ENCODE measurements around the gene ADGRF3. TPM values are rescaled to one million over a fixed set of nuclear protein-coding genes. Genes with fewer than 3 reads are reported as not detected.

The ADGRF3 gene
- total and polyA plus RNA-seq, 2 of the 13 experiments (the other 11 are each of a cell fraction or from before 2014, with no cell fraction given), result 0.40 to 1.5 TPM

- TF ChIP-seq AKNA (CRISPR knock-in tag; IDR thresholded peaks at IDR 0.05; ENCODE audit: borderline replicate concordance), result peak; percentile 74; the same call in 1 of the 2 replicates
- TF ChIP-seq PLRG1 (conservative IDR thresholded peaks at IDR 0.05), result no peak
- TF ChIP-seq TBL1XR1 (IDR thresholded peaks at IDR 0.05; ENCODE audit: borderline replicate concordance, low read length, partially characterized antibody), result peak; percentile 82
- TF ChIP-seq NR1H2 (CRISPR knock-in tag; IDR thresholded peaks at IDR 0.05; ENCODE audit: borderline replicate concordance, low read depth), result peak; percentile 84; the same call in 1 of the 2 replicates
- TF ChIP-seq NR2F1 (CRISPR knock-in tag; IDR thresholded peaks at IDR 0.05), result peak; percentile 89
- no peak; the same call in 1 of the 2 replicates for TF ChIP-seq ZNF136 (CRISPR knock-in tag; IDR thresholded peaks at IDR 0.05; ENCODE audit: low read depth)
- peak; percentile 52 for TF ChIP-seq MAX (IDR thresholded peaks at IDR 0.05)
- peak; percentile 87; the same call in 1 of the 2 replicates for TF ChIP-seq ZNF33B (CRISPR knock-in tag; IDR thresholded peaks at IDR 0.05)
- no peak for TF ChIP-seq MAFG (CRISPR knock-in tag; IDR thresholded peaks at IDR 0.05)
- TF ChIP-seq MTA3 (CRISPR knock-in tag; IDR thresholded peaks at IDR 0.05), result no peak
- no peak for TF ChIP-seq KDM6A (CRISPR knock-in tag; IDR thresholded peaks at IDR 0.05; ENCODE audit: low read depth)
- peak; percentile 95 for TF ChIP-seq ZNF501 (CRISPR knock-in tag; IDR thresholded peaks at IDR 0.05)
- TF ChIP-seq FOXP4 (CRISPR knock-in tag; IDR thresholded peaks at IDR 0.05), result peak; percentile 57; the same call in 1 of the 2 replicates
- peak; percentile 93 for TF ChIP-seq DR1 (CRISPR knock-in tag; IDR thresholded peaks at IDR 0.05)
- TF ChIP-seq ARNT2 (CRISPR knock-in tag; IDR thresholded peaks at IDR 0.05; ENCODE audit: low read depth), result peak; percentile 93
- no peak for TF ChIP-seq TRIM22 (IDR thresholded peaks at IDR 0.05)
- peak; percentile 23; the same call in 1 of the 2 replicates for TF ChIP-seq ZSCAN21 (CRISPR knock-in tag; IDR thresholded peaks at IDR 0.05; ENCODE audit: borderline replicate concordance)
- peak; percentile 78; the same call in 1 of the 2 replicates for TF ChIP-seq ZNF232 (CRISPR knock-in tag; IDR thresholded peaks at IDR 0.05; ENCODE audit: borderline replicate concordance)
- no peak for TF ChIP-seq NFIB (CRISPR knock-in tag; IDR thresholded peaks at IDR 0.05; ENCODE audit: borderline replicate concordance)
- TF ChIP-seq HOXA7 (CRISPR knock-in tag; IDR thresholded peaks at IDR 0.05), result no peak
- no peak; the same call in 1 of the 2 replicates for TF ChIP-seq ZNF703 (CRISPR knock-in tag; IDR thresholded peaks at IDR 0.05; ENCODE audit: borderline replicate concordance)
These were observed 790 bp downstream of the ADGRF3 start, which contains the start of gene SELENOI (continued) for GRCh38 chr2:26345545-26346453.
